GM18499 (cell line): Measurements from ENCODE around the gene NAGPA.

ENCODE experiments used
- ATAC-seq: cut with Tn5 transposase; IDR thresholded peaks from one replicate; pipeline ENCODE4 v1.9.1; 2021; ENCODE audit warnings: moderate number of reproducible peaks; ENCODE audit not compliant: insufficient read depth, unreplicated experiment

NAGPA gene

GRCh38 chr16:5006348-5007193, 27.2 kb downstream of the NAGPA start:
- ATAC-seq: no peak

- no peak for ATAC-seq
These were observed 27.8 kb downstream of the NAGPA start for GRCh38 chr16:5005916-5006315.

GRCh38 chr16:5004311-5004710, 29.4 kb downstream of the NAGPA start:
- no peak for ATAC-seq

- ATAC-seq: no peak
These were observed 29.9 kb downstream of the NAGPA start for GRCh38 chr16:5003828-5004227.

GRCh38 chr16:5003211-5003610, 30.5 kb downstream of the NAGPA start:
- no peak for ATAC-seq

- no peak for ATAC-seq
These were observed 31.0 kb downstream of the NAGPA start for GRCh38 chr16:5002699-5003143.

- ATAC-seq: no peak
These were observed 31.7 kb downstream of the NAGPA start for GRCh38 chr16:5001986-5002385.

GRCh38 chr16:5001571-5001970, 32.2 kb downstream of the NAGPA start:
- ATAC-seq: no peak

- no peak for ATAC-seq
These were observed 33.1 kb downstream of the NAGPA start for GRCh38 chr16:5000573-5001001.

- ATAC-seq: no peak
These were observed 38.9 kb downstream of the NAGPA start for GRCh38 chr16:4994719-4995434.

GRCh38 chr16:4991754-4992153, 42.0 kb downstream of the NAGPA start:
- no peak for ATAC-seq

GRCh38 chr16:4990415-4990814, 43.3 kb downstream of the NAGPA start:
- no peak for ATAC-seq

GRCh38 chr16:4989391-4990006, 44.2 kb downstream of the NAGPA start:
- no peak for ATAC-seq

- no peak for ATAC-seq
These were observed 45.1 kb downstream of the NAGPA start for GRCh38 chr16:4988647-4989046.

- ATAC-seq: no peak
These were observed 46.0 kb downstream of the NAGPA start for GRCh38 chr16:4987580-4988374.

GRCh38 chr16:4987250-4987579, 46.5 kb downstream of the NAGPA start:
- ATAC-seq: no peak

GRCh38 chr16:4984174-4984990, 49.4 kb downstream of the NAGPA start:
- ATAC-seq: no peak

- no peak for ATAC-seq
These were observed 51.5 kb downstream of the NAGPA start for GRCh38 chr16:4982056-4982867.

GRCh38 chr16:4981473-4981872, 52.3 kb downstream of the NAGPA start:
- no peak for ATAC-seq
